Amniotic stem cell (primary cell): ENCODE data around the gene PROP1.
"Not testable (repeated sequence)": the region's sequence is repeated elsewhere in the genome, so short reads cannot be mapped to it uniquely, and the experiment has no call there.

Experiments used
- DNase-seq: peaks from one replicate; lab custom pipeline; 2025; lab: John Stamatoyannopoulos, UW

PROP1 gene

DNA sequence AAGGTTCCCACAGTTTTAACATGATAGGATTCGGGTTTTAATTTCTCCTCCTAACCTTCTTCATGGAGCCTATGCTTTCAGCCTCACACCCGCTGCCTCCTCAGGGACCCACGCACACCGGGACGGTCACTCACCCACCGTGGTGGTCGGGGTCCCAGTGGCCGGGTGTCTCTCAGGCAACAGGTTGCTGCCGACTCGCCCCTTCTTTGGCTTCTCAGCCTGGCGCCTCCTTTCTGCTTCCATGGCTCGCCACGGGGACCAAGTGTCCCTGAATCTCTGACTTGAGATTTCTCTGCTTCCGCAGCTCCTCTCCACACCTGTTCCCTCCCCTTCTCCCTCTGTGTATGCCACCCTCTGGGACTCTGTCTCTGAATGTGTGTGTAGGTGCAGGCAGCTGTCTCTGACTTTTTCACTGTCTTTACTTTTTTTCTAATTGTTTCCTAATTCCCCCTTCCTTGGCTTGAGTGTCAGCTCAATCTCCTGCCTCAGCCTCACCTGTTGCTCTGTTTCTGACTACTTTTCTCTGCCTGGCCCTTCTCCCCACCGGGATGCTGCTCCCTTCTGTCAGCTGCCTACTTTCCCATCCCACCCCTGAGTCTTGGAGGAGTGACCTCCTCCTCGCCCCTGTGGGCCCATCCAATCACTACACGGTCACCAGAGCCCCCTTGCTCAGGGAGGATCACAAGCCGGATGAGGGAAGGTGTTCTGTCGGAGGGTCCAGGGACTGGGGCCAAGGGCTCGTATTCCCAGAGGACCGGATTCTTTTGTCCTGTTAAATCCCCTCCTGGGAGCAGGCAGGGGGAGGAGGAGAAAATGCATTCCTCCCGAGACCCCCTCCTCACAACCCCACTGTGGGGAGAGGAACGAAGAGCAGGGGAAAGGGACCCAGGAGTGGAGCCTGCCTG lies at the start of gene PROP1:
PROP1 (minus strand) TSS at position 552 of the 905 bp plus-strand sequence; CDS start at position 243, 309 bp downstream.
- no peak for DNase-seq

DNA sequence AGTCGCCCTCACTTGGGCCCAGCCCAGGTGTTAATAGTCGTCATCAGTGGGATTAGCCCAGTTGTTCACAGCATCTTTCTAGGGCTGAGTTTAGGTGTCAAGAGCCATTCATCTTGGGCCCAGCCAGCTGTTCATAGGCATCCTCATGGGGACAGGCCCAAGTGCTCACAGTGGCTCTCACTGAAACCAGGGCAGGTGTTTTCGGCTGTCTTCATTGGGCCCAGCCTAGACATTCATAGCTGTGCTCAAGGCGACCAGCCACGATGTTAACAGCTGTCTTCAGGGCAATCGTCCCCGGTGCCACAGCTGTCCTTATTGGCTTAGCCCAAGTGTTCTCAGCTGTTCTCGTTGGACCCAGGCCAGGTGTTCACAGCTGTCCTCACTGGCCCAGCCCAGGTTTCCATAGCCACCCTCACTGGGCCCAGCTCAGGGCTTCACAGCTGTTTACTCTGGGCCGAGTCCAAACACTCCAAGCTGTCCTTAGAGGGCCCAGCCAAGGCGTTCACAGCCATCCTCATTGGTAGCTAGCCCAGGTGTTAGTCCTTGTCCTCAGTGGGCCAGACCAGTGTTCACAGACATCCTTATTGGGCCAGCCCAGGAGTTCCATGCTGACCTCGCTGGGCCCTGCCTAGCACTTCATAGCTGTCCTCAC lies 23.5 kb upstream of the PROP1 start:
- not testable (repeated sequence) for DNase-seq

DNA sequence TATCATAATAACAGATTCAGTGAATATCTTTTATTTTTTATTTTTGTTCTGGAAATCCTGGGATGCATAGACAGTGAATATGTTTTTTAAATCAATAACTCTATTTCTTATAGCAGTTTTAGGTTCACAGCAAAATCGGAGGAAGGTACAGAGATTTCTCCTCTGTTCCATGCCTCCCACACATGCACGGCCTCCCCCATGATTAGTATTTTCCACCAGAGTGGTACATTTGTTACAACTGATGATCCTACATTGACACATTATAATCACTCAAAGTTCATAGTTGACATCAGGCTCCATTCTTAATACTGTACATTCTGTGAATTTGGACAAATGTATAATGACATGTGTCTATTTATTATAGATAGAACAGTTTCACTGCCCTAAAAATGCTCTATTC lies 16.7 kb upstream of the PROP1 start:
- DNase-seq = not testable (repeated sequence)

DNA sequence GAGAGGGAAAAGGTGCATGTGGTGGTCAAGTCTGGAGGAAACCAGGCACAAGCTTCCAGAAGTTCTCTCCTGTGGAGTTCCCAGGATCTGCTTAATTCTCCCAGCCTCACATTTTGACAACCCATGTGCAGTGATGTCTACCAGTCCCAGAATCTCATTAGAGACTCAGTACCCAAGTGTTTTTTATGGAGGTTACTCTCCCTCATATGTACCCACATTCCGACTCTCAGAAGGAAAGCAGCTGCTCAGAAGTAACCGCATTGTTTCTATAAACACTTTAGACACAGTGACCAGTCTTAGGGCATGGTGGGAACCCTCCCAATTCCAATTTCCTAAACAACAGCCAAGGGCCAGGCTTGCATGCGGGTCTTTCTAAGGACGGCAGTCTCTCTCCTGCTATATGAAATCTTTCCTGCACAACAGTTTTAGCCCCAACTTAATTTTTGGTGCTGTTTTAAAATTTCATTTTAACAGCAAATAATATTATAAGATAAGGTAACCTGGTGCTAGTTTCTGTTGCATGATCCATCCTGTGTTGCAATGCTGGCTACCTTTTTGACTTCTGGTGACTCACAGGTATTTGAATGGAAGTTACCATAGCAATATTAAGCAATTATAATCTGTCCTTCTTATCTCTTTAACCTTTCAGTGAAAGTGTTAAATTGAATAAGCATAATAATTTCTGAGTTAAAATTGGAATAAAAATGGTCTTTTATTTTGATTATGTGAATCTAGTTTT lies 15.9 kb upstream of the PROP1 start:
- DNase-seq = not testable (repeated sequence)

DNA sequence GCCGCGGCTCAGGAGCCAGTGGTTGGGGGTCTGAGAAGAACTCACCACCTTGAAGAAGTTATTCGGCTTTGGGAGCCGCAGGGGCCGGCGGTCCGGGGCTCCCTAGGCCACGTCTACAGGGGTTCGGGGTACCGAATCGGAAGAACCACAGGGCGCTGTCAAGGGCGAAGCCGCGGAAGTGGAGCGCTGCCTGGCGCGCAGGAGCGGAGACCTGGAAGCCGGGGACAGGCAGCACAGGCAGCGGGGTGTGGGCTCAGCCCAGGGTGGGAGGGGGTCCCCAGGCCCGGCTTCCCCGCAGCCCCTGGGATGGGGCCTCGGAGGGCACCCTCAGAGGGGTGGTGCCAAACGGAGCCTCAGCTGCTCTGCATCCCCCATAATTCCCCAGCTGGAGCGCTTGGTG lies 11.2 kb upstream of the PROP1 start:
- not testable (repeated sequence) for DNase-seq

DNA sequence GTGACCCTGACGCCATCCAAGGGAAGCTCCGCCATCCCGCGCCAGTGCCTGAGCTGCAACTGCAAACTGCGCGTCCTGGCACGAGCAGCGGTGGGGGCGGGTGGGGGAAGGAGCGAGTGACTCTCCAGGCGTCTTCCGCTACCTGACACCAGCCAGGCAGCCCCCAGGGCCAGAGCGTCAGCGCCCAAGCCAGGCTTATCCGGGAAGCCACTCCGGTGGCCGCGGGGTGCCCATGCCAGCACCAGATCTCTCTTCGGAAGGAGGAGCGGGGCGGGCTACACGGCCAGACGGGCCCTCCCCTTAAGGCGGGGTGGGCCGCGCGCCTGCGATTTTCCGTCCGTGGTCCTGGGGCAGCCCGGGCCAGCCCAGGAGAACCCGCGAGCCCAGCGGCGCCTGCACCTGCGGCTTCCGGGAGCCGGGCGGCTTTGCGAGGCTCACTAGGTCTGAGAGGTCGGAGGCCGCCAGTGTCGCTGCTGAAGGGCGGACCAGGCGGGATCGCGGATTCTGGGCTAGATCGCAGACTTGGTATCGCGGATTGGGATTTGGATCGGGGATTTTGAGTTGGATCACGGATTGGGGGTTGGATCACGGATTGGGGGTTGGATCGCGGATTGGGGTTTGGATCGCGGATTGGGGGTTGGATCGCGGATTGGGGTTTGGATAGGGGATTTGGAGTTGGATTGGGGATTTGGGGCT lies 10.6 kb upstream of the PROP1 start:
- not testable (repeated sequence) for DNase-seq

GRCh38 chr5:178006181-178006535 lies 10.1 kb upstream of the PROP1 start:
- DNase-seq = not testable (repeated sequence)

GRCh38 chr5:177997846-177998245 lies 1.8 kb upstream of the PROP1 start:
- DNase-seq = no peak

DNA sequence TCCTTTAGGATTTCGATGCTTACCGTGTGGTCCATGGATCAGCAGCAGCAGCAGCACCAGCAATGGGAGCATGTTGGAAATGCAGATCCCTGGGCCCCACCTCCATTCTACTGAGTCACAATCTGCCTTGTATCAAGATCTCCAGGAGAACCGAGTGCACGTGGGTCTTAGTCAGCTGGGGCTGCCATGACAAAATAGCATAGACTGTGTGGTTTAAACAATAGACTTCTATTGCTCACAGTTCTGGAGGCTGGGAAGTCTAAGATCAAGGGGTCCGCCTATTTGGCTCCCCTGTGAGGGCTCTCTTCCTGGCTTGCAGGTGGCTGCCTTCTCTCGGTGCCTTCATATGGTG lies 1.3 kb upstream of the PROP1 start:
- DNase-seq = no peak

DNA sequence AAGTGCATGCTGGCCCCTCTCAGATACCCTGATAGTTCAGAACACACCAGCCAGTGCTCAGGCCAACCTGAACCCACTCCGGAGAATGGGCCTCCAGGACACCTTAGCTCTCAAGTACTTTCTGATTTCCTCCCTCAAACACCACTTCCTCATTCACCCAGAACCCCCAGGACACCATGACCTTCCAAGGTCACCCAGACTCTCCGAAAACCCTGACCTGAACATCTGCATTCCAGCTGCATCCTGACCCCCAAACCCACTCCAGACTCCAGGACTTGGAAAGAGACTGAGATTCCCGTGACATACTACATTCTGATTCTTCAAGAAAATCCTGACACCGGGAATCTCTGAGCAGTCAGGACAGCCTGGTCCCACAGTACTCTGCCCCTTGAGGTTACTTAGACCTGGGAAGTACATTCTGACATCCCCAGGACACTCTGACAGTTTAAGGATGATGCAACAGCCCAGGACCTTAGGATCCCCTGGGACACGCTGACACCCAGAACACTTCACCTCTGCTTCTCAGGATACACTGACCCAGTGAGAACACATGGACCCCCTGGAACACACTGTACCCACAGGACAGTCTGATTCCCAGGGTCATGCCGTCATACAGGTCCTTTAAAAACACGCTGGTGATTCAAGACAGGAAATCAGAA lies 747 bp upstream of the PROP1 start:
- no peak for DNase-seq

GRCh38 chr5:177994561-177995190 lies 1.4 kb downstream of the PROP1 start:
- no peak for DNase-seq

- no peak for DNase-seq
Measured at GRCh38 chr5:177994063-177994462, 2.0 kb downstream of the PROP1 start.

- no peak for DNase-seq
Measured at GRCh38 chr5:177992466-177992865, 3.6 kb downstream of the PROP1 start.

- no peak for DNase-seq
Measured at GRCh38 chr5:177988989-177989625, 6.9 kb downstream of the PROP1 start.

DNA sequence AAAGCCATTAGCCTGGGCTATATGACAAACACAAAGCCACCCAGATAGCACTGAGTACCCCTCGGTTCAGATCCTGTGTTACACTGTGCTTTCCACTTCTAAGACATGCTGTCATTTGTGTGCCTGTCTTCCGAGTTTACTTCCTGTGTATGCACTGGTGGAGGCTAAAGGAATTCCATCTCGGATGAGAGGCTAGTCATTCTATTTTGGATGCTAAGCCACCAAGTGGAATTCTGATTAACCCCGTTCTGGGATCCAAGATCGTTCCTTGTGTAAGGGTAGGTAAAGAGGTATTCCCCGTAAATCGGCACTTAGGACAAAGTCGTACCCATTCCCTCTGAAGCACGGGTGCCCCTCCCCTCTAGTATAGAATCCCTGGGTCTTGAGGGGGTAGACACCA lies 8.7 kb downstream of the PROP1 start:
- DNase-seq = no peak

DNA sequence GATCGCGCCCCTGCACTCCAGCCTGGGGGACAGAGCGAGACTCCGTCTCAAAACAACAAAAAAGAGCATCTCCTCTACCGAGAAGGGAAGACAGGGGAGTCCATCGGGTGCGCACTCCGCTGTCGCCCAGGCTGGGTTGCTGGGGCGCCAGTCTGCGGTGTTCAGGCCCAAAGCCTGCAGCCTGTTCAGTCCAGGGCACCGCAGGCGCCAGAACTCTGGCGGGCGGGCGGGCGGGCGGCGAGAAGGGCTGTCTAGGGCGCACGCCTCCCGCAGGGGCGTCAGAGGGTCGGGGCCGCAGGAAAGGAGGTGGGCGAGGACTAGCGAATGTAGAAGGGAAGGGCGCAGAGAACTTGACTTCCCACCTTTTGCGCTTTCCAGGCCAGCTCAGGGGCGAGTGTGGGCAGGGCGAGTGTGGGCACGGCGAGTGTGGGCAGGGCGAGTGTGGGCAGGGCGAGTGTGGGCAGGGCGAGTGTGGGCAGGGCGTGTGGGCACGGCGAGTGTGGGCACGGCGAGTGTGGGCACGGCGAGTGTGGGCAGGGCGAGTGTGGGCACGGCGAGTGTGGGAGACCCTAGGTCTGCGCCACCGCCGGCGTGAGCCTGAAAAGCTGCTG lies 10.5 kb downstream of the PROP1 start:
- DNase-seq = no peak

DNA sequence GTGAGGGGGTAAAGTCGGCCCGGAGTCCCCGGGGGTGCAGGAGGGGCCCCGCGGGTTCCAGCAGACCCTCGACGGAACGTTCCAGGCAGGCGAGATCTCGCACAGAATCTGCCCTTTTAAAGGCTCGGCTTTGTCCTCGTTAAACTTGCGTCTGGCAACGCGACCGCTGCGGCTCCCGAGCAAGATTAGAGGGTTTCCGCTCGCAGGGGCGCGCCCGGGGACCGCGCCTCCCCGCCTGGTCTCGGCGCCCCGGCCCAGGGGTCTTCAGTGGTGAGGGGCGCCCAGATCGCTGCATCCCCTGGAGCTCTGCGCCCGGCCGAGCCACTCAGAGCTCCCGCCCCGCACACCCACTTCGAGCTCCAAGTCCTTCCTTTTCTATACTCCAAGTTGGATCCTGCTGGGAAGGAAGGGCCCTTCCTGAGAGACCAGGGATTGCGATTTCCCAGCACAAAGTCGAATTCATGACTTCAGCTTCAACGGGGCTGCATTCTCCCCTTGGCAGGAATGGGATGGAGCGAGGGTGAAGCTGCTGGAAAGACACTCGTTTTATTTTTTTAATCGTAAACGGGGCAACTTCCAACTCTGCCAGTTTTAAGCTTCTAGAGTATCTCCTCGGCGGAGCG lies 11.3 kb downstream of the PROP1 start:
- DNase-seq = no peak

GRCh38 chr5:177983763-177984583 lies 12.1 kb downstream of the PROP1 start:
- no peak for DNase-seq

DNA sequence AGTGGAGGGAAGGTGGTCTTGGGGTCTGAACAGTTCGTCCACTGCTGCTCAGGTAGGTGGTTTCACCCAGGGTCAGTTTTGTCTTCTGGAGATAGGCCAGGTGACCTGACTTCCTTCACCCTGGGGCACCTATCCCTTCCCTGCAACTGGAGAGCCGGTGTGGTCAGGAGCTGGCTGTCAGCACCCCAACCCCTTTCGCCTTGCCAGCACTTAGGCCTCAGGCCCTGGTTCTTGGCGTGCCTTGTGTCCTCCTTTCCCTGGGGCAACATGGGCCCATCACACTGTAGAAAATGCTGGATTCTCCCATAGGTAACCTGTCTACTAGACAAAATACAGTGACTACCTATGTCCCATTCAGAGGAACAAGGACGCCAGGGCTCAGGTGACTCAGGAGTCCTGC lies 13.1 kb downstream of the PROP1 start:
- no peak for DNase-seq
